PFSK-1 (cell line): ENCODE results near the gene VOPP1.

ENCODE experiments used
- POLR2AphosphoS5 ChIP-seq: IDR thresholded peaks from 2 replicates; pipeline ENCODE4 v1.6.1; 2012; ENCODE audit warnings: low read depth, mild to moderate bottlenecking, control low read depth, low read length, moderate library complexity
- SIN3A ChIP-seq: IDR thresholded peaks from 2 replicates; pipeline ENCODE4 v1.6.1; 2012; ENCODE audit warnings: mild to moderate bottlenecking, low read length, moderate library complexity, borderline replicate concordance; ENCODE audit not compliant: insufficient read depth

GRCh38 chr7:55436457-55436856 is 135.8 kb downstream of the VOPP1 start:
- TF ChIP-seq POLR2AphosphoS5 (no peak), SIN3A (no peak)
